ENCODE results near the gene ACTR3C.
"Not testable (repeated sequence)": the region's sequence is repeated elsewhere in the genome, so short reads cannot be mapped to it uniquely, and the experiment has no call there.

ACTR3C gene

DNA sequence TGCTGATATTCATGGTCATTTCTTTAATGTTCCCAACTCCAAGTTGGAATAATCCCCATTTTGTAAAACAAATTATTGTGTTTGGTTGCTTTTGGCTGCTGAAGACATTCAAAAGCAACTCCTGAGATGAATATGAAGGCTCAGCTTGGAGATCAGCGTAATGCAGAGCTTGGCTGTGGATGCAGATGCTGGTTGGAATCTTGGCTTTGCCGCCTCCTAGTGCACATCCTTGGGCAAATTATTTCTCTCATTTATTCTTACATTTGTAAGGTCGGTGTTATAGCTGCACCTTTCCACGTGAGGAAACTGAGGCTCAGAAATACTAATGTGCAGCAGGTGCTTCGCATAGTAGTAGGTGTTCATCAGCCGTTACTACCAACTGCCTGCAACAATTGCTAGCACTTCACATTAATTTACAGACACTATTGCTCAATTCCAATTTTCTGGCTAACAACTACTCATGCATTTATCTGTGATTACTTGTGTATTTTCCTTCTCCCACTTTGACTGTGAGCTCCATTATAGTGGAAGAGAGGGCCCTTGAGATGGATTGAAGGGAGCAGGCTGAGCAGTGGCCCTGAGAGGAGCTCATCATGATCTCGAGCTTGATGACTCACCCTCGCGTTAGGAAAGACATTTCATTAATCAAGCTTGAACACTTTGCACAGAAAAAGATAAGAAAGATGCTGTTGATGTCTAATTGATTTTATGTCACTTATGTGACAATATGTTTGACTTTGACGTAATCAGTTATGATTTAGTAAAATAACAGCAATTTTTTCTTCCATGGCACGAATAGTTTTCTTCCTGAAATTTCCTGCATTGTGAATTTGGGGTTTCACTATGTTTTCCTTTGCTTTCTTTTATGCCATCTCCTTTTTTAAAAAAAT is 101.0 kb downstream of the ACTR3C start:
- CTCF ChIA-PET, H3K27ac Mint-ChIP-seq, H3K4me1 Mint-ChIP-seq, H3K36me3 Mint-ChIP-seq, DNase-seq, H3K9me3 Mint-ChIP-seq, H3K4me3 Mint-ChIP-seq: not testable (repeated sequence)
- H3K27me3 Mint-ChIP-seq: peaks cover 36% of the 10 kb centered on the region

DNA sequence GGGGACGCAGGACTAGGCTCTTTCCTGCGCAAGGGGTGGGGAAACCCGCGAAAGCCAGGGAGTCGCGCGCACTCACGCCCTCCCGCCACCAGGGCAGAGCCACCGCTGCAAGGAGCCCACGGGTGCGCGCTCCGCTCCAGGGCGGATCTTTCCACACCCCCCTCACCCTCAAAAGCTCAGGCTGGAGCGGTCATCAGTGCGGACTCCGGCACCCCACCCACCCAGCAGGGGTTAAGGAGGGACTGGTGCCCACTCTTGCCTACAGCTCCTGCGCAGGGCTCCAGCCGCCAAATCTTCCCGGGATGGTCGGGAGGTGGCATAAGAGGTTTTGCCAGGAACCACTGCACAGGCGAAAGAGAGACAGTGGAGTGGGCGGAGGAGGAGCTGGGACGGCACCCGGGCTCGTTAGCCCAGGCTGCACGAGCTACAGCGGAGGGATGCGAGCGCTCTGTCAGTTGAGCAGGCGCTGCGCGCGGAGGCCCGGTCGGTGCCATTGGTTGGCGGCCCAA is 102.6 kb downstream of the ACTR3C start:
- H3K4me3 Mint-ChIP-seq, CTCF ChIA-PET, H3K36me3 Mint-ChIP-seq, H3K9me3 Mint-ChIP-seq, DNase-seq, H3K4me1 Mint-ChIP-seq, H3K27ac Mint-ChIP-seq: not testable (repeated sequence)
- peaks cover 36% of the 10 kb centered on the region for H3K27me3 Mint-ChIP-seq

DNA sequence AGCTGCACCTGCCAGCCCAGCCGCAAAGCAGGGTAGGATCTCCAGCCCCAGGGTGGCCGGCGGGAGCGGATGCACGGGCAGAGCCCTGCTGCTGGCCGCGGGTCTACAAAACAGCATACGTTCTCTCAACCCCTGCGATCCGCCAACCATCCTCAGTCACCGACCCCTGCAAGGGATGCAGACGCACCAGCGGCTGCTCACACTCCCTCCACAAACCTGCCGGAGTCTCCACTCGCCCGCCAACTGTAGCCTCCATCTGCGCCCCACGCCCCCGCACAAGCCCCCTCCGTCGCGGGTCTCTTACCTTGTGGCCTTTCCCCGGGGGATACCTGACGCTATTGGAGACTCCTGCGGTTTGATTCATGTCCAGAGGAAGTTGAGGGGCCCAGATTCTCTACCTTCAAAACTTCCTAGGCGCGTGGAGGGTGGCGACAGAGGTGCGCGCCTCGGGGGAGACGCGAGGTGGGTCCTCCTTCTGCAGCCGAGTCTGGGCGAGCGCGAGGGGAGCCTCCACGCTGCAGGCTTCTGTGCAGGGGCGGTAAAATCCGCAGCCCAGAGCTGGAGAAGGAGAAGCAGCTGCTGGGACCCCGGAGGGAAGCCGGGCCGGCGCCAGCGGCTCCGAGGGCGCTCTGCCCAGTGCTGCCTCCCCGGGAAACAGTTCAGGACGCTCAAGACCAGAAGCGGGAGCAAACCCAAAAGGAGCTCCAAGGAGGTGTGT is 103.2 kb downstream of the ACTR3C start:
- H3K4me1 Mint-ChIP-seq, H3K27ac Mint-ChIP-seq, H3K9me3 Mint-ChIP-seq, H3K4me3 Mint-ChIP-seq, DNase-seq, CTCF ChIA-PET, H3K36me3 Mint-ChIP-seq: not testable (repeated sequence)
- H3K27me3 Mint-ChIP-seq: peaks cover 36% of the 10 kb centered on the region

DNA sequence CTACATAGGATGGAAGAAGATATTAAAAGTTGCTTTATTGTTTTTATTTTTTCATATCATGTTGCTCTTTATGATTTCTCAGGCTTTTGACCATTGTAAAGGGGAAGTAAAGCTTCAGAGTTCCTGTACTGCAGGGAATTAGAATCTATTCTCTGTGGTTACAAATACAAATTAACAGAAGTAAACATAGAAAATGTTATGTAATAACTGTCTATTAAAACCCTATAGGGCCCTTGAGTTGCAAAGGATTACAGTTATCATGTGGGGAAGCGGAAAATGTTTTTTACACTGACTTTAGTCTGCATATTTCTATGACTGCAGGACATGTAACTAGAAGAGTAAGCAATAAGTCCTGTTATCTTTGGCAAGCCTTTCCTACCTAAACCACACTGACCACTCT is 116.5 kb downstream of the ACTR3C start:
- H3K36me3 Mint-ChIP-seq, H3K27me3 Mint-ChIP-seq, H3K4me3 Mint-ChIP-seq, CTCF ChIA-PET, H3K9me3 Mint-ChIP-seq, DNase-seq, H3K4me1 Mint-ChIP-seq, H3K27ac Mint-ChIP-seq: not testable (repeated sequence)

DNA sequence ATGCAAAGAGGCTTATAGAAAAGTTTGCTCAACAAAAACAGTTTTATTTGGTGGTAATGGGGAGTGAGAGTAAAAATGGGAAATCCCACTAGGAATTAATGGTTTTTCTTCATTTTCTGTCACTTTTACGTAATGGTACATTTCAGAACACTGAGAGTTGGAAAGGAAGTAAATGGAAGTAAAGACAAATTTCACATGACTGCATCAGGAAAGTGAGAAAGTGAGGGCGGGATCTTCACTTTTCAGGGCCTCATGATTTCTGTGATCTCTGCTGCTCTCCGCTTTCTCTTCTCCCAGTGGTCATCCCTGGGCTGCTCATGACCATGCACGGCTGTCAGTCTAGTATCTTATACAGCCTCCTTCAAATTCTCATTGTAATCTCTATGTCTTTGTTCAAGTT is 117.5 kb downstream of the ACTR3C start:
- H3K4me1 Mint-ChIP-seq, H3K9me3 Mint-ChIP-seq, H3K27me3 Mint-ChIP-seq, H3K27ac Mint-ChIP-seq, H3K36me3 Mint-ChIP-seq, H3K4me3 Mint-ChIP-seq, CTCF ChIA-PET, DNase-seq: not testable (repeated sequence)

DNA sequence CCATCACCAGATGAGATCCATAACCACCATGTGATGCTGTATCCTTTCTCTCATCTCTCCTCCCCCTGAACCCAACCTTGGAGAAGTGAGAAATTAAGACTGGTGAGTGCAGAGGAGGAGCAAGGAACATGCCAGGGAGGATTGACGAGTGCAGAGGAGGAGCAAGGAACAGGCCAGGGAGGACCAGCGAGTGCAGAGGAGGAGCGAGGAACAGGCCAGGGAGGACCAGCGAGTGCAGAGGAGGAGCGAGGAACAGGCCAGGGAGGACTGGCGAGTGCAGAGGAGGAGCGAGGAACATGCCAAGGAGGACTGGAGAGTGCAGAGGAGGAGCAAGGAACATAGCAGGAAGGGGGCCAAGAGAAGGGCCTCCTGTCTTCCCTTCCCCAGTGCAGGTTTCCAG is 118.8 kb downstream of the ACTR3C start:
- DNase-seq, CTCF ChIA-PET, H3K4me3 Mint-ChIP-seq, H3K4me1 Mint-ChIP-seq, H3K27me3 Mint-ChIP-seq, H3K27ac Mint-ChIP-seq, H3K36me3 Mint-ChIP-seq, H3K9me3 Mint-ChIP-seq: not testable (repeated sequence)

DNA sequence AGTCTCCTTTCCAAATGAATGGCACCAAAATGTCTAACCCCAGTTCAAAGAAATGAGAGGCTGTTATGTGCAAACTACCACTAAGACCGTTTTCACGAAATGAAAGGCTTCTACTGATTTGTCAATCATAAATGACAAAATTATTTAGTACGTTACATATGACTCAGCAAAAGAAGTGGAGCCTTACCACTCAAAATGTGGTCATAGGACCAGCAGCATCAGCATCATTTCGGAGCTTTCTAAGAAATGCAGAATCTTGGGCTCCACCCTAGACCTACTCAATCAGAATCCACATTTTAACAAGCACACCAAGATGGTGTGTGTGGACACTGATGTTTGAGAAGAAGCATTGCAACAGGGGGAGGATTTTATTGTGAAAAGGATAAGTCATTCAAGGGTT is 120.5 kb downstream of the ACTR3C start:
- H3K4me1 Mint-ChIP-seq, H3K27me3 Mint-ChIP-seq, H3K4me3 Mint-ChIP-seq, H3K27ac Mint-ChIP-seq, CTCF ChIA-PET, H3K36me3 Mint-ChIP-seq, H3K9me3 Mint-ChIP-seq, DNase-seq: not testable (repeated sequence)
